Esophagus muscularis mucosa (tissue), 4 donors: ENCODE data around the gene PRRT3.

Source experiments
- CTCF ChIP-seq, 3 experiments: fragments of 200-600 bp in 2 of 3; fragments of 450-650 bp in 1 of 3; sonication (generic) in 2 of 3; IDR thresholded peaks; one replicate each; pipeline ENCODE4 v1.5.1; 2017 to 2019; ENCODE audit warnings: antibody characterized with exemption in 3 of 3, mild to moderate bottlenecking in 2 of 3, moderate library complexity in 1 of 3
- EP300 ChIP-seq: sonication (generic); formaldehyde crosslinking; IDR thresholded peaks from one replicate; pipeline ENCODE4 v1.6.1; 2017; ENCODE audit warnings: antibody characterized with exemption
- POLR2A ChIP-seq: fragments of 450-650 bp; IDR thresholded peaks from one replicate; pipeline ENCODE4 v1.6.1; 2017; ENCODE audit warnings: antibody characterized with exemption, moderate library complexity, mild to moderate bottlenecking, low read depth

- TF ChIP-seq CTCF (IDR thresholded peaks at IDR 0.05) (no peak), EP300 (no peak), POLR2A (no peak)
Observed at GRCh38 chr3:9917820-9918219, 34.4 kb downstream of the PRRT3 start.
